COLO829 (cell line): ENCODE data around the gene CCDC73.
"Not testable (repeated sequence)": the region's sequence is repeated elsewhere in the genome, so short reads cannot be mapped to it uniquely, and the experiment has no call there.

Experiments used
- DNase-seq: peaks from one replicate; pipeline ENCODE4 v3.0.0; 2012; ENCODE audit warnings: low spot score

The CCDC73 gene

DNA sequence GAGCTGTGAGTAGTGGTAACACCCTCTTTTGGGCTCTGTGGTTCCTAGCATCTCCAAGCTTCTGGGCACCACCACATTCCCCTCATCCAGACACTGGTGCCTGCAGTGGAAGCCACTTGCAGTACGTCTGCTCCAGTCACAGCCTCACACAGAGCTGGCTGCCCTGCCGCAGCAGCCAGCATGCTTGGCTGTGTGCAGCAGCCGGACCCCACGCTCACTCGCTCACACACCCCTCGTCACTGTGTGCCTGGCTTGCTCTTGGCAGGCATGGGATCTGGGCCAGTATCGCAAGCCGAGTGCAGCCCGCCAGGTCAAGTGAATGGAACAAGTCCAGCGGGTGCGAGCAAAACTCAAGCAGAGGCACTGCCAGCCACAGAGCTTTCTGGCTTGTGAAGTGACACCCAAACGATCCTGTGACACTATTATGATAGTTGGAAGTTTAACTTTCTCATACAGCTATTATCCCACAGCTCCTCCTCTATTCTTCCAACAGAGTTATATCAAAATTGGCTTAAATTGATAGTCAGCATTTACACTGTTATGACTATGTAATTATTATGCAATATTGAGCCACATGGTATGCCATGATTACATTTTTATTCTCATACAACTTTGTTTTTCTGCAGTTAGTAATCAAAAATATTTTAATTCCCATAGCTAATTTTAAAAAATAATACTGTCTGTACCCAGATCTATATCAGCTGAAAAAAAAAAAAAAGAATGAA is 89.0 kb downstream of the CCDC73 start:
- DNase-seq: no peak

DNA sequence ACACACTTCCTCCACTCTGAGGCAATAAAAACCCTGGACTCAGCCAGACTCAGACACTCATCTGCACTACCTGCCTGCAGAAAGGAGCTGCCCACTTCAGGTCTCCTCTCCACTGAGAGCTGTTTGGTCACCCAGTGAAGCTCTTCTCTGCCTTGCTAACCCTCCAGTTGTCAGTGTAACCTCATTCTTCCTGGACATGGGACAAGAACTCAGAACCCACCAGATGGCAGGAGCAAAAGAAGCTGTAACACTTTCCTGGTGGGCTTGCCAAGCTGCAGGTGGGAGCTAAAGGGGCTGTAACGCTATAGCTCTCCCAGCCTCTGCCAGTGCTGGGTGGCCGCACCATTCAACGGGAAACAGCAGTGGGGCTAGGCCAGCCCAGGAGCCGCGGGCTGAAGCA is 89.7 kb downstream of the CCDC73 start:
- no peak for DNase-seq

DNA sequence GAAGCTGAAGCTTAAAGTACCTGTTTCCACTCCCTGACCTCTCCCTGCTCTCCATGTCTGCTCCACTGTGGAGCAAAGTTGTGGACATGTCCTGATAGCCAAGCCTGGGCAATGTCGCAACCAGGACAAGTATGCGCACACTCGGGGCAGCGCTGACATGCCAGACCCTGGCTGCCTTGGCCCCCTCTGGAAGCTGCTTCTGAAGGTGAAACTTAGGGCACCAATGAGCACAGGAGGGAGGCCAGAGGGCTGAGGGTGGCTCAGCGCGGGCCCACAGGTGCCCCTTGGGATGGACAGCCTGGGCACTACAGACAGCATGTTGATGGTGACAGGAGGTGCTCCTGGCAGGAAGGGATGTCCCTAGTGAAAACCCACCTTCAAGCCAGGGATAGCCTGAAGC is 90.2 kb downstream of the CCDC73 start:
- DNase-seq: no peak

DNA sequence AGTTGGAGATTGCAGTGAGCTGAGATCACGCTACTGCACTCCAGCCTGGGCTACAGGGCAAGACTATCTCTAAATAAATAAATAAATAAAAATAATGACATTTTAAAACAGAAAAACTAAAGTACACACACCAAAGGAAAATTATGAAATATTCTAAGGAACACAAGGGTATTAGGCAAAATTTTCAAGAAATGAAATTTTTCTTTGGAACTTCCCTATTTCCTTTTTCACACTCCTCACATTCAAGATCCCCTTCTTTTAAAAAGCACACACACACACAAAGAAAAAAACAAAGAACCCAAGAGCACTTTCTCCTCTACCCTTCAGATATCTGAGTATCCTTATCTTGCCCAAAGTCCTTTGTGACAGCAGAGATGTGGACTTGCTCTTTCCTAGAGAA is 92.8 kb downstream of the CCDC73 start:
- no peak for DNase-seq

DNA sequence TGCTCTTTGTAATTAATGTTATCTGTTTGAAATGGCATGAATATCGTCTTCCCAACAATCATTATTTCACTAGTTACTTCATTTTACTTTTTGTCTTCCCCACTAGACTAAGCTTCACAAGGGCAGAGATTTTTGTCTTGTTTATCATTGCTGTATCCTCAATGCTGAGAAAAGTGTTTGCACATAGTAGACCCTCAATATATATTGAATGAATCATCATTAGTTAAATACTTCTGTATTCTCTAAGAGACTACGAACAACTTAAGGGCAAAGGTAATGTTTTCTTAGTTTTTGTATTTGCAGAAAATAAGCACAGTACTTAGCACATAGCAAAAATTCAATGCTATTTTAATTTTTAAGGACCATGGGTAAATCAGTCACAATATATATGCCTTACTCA is 95.9 kb downstream of the CCDC73 start:
- no peak for DNase-seq

DNA sequence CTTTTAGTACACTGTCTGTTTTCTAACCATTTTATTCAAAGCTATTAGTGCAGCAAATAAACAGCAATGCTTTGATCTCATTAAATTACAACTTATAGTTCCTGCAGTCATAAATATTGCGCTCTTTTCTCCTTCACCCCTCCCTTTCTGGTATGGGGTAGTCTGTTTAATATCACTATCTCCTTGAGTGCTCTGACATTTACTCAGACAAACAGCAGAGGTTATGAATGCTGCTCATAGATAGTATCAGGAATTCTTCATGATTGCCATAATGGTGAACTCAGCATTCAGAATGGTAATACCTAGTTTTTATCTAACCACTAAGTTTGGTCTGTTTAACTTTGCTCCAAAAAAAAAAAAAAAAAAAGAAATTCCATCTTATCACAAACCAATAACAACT is 123.4 kb downstream of the CCDC73 start:
- DNase-seq: no peak

DNA sequence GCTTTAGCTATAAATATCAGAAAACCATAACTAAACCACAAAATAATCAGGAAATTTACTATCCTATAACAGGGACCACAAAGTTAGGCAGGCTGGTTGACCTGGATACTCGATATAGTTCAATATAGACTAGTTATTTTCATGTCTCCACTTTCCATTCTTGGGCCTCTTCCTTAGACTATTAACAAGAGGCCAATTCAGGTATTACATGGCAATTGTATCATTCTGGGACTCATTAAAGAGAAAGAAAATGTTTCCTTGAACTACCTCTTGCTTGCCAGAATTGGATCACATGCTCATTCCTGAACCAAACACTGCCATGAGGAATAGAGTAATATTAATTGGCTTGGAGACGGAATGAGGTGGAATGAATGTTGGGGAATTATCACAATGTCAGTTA is 134.8 kb downstream of the CCDC73 start:
- DNase-seq: peak; percentile 5

DNA sequence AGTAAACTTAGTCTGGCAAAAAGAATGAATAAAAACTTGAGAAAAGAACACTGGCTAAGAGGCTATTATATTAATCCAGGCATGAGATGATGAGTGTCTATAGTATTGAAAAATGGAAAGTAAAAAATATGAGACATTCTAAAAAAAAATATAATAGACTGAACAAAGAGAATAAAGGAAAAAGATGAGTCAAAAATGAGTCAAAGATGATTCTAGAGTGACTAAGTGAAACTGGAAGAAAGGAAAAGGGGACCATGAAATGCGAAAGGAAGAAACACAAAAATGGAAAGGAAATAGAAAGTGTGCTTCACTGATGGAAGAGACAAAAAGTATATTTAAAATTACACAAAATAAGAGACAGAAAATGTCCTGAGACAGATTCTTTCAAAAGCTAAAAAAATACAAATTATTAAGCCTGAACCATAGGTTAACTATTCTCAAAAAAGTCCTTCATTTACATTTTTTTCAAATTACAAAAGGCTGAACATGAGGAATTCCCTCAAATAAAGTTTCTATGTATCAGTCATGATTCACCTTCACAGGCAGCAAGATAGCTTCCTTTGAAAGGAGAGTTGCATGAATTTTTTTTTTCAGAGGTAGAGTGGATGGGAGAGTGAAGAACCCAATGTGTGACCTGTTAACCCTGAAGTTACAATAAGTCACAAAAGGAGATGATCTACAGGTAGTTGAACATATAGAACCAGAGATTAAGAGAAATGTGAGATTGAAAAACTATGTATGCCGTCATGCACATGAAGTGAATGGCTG is 135.6 kb downstream of the CCDC73 start:
- DNase-seq: no peak

DNA sequence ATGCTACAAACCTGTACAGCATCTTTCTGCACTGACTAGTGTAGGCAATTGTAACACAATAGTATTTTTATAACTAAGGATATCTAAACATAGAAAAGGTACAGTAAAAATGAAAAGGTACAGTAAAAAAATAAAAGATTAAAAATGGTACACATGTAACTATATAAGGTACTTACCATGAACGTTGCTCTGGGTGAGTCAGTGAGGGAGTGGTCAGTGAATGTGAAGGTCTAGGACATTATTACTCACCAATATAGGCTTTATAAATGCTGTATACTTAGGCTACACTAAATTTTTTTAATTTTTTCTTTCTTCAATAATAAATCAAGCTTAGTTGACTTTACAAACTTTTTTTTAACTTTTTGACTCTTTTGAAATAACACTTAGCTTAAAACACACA is 150.9 kb downstream of the CCDC73 start:
- no peak for DNase-seq

DNA sequence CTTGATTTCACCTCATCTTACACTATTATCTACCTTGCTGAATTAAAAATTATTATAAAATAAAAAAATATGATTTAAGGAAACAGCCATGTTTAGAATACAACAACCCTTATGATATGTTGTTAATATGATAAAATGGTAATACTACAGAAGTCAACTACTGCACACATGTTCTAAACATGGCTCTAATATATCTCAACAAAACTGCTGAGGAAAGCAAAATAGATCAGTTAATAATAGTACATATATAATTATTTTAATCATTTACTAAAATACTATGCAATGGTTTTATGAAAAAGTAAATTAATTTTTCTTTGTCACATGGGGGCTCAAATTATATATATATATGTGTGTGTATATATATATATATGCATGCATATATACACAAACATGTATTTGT is 153.1 kb downstream of the CCDC73 start:
- DNase-seq: no peak

DNA sequence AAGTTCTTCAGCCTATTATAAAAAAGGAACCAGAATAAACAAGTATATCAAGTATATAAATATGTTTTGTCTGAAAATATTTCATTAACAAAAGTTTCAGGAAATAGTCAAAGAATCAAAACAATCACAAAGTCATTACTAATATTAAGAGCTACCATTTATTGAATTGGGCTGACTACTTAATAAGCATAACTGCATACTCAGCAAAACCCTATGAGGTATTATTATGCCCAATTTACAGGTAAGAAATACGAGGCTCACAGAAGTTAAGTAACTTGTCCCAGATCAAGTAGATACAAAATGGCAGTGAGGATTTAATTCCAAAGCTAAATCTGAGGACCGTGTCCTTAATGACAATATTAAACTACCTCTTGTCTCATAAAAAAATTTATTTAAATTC is 158.6 kb downstream of the CCDC73 start:
- DNase-seq: no peak

DNA sequence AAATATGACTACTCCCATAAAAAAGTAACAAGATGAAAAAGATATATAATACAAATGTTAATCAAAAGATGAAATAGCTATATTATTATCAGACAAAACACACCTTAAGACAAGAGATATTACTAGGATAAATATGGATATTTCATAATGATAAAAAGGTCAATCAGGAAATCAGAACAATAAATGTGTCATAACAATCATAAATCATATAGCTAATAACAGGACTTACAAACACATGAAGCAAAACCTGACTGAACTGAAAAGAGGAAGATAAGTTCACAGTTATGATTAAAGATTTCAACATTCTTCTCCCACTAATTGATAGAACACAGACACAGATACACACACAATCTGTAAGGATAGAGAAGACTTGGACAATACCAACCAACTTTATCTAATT is 163.6 kb downstream of the CCDC73 start:
- DNase-seq: no peak

DNA sequence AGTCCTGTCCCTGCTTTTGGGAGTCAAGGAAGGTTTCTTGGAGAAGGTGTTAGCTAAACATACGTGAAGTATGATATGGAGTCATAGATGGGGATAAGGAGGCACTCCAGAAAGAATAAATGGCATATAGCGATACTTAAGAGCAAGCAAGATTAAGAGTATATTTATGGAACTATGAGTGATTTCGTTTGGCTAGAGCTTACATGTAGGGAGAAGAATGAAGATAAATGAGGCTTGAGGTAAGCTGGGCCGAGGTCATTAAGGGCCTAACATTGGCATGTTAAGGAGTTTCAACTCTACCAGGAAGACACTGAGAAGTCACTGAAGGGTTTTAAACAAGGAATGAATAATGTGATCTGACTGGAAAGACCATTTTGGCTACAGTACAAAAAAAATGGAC is 177.6 kb downstream of the CCDC73 start:
- DNase-seq: no peak

DNA sequence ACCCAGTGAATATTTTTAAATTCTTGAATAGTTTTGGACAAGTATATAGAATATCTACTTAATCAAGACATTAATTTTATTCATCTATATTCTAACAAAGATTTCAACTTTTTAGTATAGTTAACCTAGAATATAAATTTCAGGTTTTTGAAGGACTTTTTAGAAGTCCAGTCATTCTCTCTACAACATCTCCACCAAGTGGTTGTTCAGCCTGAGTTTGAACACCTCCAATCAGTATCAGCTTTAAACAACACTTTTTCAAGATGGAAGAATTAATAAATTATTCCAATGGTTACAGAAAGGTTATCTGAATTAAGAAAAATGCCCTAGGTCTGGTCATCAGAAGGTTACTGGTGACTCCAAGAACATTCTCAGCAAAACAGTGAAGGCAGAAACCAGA is 179.0 kb downstream of the CCDC73 start:
- DNase-seq: no peak

DNA sequence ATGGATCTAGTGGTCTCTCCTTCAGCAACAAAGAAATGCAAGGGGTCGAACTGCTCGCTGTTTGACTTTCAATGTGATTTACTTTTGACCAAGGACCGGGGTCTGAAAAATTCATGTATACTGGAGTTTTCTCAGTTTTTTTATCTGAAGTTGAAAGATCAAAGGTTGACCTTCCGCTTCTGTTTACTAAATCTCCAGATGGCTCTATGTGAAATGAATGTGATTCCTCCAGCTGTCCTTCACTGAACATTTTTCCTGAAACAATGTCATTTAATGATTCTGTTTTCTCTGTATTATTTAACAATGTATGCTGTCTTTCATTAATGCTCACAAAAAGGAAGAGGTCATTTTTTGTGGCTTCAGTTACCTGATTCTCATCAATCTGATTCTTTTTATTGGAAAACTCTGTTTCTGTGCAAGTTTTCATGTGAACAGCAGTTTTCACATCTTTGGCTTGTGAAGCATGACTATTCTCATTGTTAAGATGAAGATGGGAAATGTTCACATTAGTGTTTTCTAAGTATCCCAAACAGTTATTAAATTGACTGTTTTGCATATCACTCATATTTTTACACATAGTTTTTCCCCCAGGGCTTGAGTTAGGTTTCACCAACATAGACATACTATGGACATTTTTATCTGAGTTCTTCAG is 180.8 kb downstream of the CCDC73 start:
- no peak for DNase-seq

DNA sequence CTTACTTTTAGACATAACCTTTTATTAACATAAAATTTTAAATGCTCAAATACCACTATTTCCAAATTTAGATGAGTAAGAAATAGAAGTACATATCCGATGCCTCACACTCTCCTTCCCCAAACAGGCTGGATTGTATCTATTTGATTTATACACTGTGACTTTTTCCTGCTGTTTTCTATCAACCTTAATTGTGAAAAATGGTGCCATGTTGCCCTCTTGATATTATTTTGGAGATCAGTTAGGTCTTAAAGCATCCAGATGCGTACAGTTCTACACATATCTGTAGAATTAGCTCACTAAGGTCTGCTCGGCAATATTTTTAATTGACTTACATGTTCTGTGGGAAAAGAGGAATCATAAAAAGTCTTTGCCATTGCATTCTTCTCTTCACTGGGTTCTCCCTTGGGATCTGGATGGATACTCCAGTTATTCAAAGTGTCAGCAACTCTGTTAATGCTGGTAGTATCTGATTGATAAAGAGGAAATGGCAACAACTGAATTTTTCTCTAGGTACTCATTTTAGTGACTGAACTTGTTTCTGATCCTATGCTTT is 183.6 kb downstream of the CCDC73 start:
- no peak for DNase-seq

DNA sequence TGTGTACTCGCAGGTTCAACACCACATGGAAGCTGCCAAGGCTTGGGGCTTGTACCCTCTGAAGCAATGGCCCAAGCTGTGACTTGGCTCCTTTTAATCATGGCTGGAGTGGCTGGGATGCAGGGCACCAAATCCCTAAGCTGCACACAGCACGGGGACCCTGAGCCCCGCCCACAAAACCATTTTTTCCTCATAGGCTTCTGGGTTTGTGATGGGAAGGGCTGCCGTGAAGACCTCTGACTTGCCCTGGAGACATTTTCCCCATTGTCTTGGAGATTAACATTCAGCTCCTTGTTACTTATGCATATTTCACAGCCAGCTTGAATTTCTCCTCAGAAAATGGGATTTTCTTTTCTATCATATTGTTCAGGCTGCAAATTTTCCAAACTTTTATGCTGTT is 185.6 kb downstream of the CCDC73 start:
- DNase-seq: not testable (repeated sequence)

DNA sequence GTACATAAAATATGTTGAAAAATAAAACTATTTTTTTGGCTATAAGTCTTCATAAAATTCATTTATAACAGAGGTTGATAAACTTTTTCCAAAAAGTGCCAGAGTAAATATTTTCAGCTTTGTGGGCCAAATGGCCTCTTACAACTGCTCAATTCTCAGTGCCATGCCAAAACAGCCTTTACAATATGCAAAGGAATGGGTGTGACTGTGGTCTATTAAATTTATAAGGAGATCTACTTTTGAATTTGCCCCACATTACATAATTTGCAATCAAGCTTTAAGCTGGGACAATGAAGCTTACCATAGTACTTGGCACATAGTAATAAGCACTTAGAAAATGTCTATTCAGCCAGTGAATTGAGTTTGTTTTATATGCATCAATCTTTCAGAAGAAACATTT is 188.2 kb downstream of the CCDC73 start:
- no peak for DNase-seq

DNA sequence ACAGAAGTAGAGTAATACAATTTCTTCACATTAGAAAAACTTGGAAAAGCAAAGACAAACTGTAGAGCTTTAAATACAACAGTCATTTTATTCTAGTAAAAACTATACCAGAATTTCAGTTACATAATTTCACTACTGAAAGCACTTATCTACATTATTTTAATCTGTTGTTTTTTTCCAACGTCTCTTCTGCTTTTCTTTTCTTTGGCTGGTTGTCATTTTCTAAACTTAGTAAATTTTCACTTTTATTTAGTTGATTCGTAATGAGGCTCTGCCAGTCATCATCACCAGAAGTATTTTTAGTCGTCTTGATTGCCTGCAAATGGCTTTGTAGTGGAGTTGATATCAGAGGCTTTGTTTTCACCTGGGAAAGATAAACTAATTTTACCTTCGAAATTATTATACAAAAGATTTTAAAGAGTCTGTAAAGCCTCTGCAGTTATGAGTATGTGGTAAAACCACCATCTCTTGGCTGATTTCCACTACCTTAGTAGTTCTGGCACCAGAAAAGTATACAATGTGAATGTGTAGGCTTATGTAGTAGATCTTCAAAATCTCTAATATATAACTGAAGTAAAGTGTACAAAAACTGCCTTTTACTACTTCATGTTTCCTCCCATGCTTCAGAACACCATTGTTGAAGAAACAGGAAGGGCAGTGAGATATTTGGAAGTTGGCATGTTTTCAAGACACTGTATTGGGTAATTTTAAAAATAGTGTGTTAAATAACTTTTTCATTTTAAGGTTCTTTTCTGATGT is 191.6 kb downstream of the CCDC73 start:
- no peak for DNase-seq

DNA sequence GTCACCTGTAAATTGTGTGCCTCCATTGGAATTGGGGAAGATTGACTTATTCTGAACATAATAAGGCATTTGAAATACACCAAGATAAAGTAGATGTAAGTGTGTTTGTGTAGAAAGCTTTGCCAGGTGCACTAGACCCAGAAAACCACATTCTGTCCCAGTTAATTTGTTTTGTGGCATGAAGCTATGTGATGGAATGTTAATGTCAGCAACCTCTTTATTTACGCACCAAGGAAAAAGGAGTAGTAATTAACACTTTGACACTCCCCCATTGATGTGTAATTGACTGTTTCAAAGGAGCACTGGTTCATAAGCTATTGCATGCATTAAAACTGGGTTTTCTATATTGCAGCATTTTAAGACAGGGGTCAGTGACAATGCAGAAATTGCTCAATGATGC is 196.5 kb downstream of the CCDC73 start:
- DNase-seq: no peak

DNA sequence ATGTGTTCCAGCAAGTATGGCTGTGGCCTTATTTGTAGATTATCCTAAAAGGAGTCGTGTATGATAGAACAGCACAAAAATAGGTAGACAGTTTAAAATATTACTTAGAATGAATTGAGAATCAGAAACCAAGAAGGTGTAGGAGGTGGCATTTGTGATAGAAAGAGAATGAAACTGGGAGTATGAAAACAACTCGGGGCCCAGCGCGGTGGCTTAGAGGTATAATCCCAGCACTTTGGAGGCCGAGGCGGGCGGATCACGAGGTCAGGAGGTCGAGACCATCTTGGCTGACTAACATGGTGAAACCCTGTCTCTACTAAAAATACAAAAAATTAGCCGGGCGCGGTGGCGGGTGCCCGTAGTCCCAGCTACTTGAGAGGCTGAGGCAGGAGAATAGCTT is 198.3 kb downstream of the CCDC73 start:
- not testable (repeated sequence) for DNase-seq

DNA sequence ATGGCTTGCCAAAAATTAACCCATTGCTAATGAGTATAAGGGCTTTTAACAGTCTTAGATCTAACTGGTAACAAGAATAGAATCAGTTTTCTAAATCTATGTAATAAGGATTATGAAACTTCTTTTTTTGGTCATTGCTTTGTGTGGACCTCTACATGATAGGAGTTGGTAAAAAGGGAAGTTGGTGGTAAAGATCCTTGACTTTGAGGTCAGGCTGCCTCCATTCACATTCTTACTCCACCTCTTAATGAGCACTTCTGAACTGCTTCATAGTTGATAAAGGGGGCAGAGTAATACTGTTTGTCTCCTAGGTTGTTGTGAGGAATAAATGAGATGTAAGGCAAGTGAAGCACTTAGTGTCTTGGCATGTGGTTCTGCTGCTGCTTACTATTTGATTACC is 200.2 kb downstream of the CCDC73 start:
- no peak for DNase-seq
